ENCODE measurements around the gene ARRB1.
A peak's percentile ranks its signal among the peaks of the same experiment; 100 is the strongest.

- TF ChIP-seq CTCF (IDR thresholded peaks at IDR 0.05; ENCODE audit: low read depth, low read length, missing input control) (no peak), YY1 (IDR thresholded peaks at IDR 0.05) (no peak), RAD21 (IDR thresholded peaks at IDR 0.05) (no peak), SP1 (IDR thresholded peaks at IDR 0.05) (peak; percentile 19), MAX (IDR thresholded peaks at IDR 0.05) (peak; percentile 23), EGR1 (IDR thresholded peaks at IDR 0.05; ENCODE audit: low read depth in 2 of 2) (no peak), JUND (IDR thresholded peaks at IDR 0.05) (no peak), REST (IDR thresholded peaks at IDR 0.05) (no peak), GABPA (IDR thresholded peaks at IDR 0.05 in 1 of 2, conservative IDR thresholded peaks at IDR 0.05 in 1 of 2) (no peak)
Measured at GRCh38 chr11:75349521-75350116, 1.8 kb downstream of the ARRB1 start.
